IMR-90 (cell line): Measurements from ENCODE around the gene SOX11. TPM values are rescaled to one million over a fixed set of nuclear protein-coding genes. Genes with fewer than 3 reads are reported as not detected.
A peak's percentile ranks its signal among the peaks of the same experiment; 100 is the strongest.

Source experiments
- ATAC-seq: fragments of 200-7000 bp; cut with Tn5 transposase; 2 replicates; pipeline ENCODE4 v1.9.1; 2020; ENCODE audit warnings: low read depth, mild to moderate bottlenecking, moderate library complexity
- BruUV-seq: library from RNA; stranded (reverse); fragments of 400-500 nt; replicated peaks from 2 replicates; lab custom pipeline; 2021; lab: Mats Ljungman, UMichigan
- CTCF ChIA-PET: fragments of 300-600 bp; formaldehyde crosslinking; extraction: SDS; loops from one replicate; lab custom pipeline; 2021; ENCODE audit warnings: antibody characterized with exemption; lab: Yijun Ruan, JAX
- POLR2A ChIA-PET: fragments of 300-600 bp; sonication (Branson Sonifier 250); formaldehyde crosslinking; loops from one replicate; lab custom pipeline; 2022; ENCODE audit warnings: antibody characterized with exemption; ENCODE audit not compliant: unreplicated experiment; lab: Charles Lee
- DNase-seq: peaks from one replicate; pipeline ENCODE4 v3.0.0; 2013
- H2AFZ ChIP-seq: replicated peaks from 2 replicates; pipeline ENCODE3; 2013; ENCODE audit warnings: low read length, mild to moderate bottlenecking; ENCODE audit not compliant: poor library complexity
- H2AK5ac ChIP-seq: 2 replicates; pipeline ENCODE4 v1.6.1; 2013; ENCODE audit warnings: low read depth, low read length, inconsistent platforms
- H2AK9ac ChIP-seq: replicated peaks from 2 replicates; pipeline ENCODE3; 2013; ENCODE audit warnings: mild to moderate bottlenecking, low read depth, low read length, moderate library complexity; ENCODE audit not compliant: poor library complexity
- H2BK120ac ChIP-seq: 2 replicates; pipeline ENCODE4 v1.6.1; 2013; ENCODE audit warnings: low read depth, low read length, inconsistent platforms
- H2BK15ac ChIP-seq: 3 replicates; pipeline ENCODE4 v1.6.1; 2013; ENCODE audit warnings: low read depth, low read length, inconsistent platforms
- H2BK20ac ChIP-seq: 2 replicates; pipeline ENCODE4 v1.6.1; 2013; ENCODE audit warnings: low read depth, mild to moderate bottlenecking, inconsistent platforms, low read length, moderate library complexity
- H2BK5ac ChIP-seq: 2 replicates; pipeline ENCODE4 v1.6.1; 2013; ENCODE audit warnings: mild to moderate bottlenecking, low read depth, low read length, inconsistent platforms; ENCODE audit not compliant: poor library complexity, severe bottlenecking
- H3K14ac ChIP-seq: replicated peaks from 2 replicates; pipeline ENCODE4 v1.6.1; 2013; ENCODE audit warnings: low read depth, low read length, inconsistent platforms
- H3K18ac ChIP-seq: 2 replicates; pipeline ENCODE4 v1.6.1; 2013; ENCODE audit warnings: low read depth, low read length, control low read depth
- H3K23ac ChIP-seq: 2 replicates; pipeline ENCODE4 v1.6.1; 2013; ENCODE audit warnings: low read depth, low read length, inconsistent platforms
- H3K27ac ChIP-seq: 2 replicates; pipeline ENCODE4 v1.5.1; 2013; ENCODE audit warnings: mild to moderate bottlenecking, control low read depth, low read length; ENCODE audit not compliant: insufficient read depth
- H3K27me3 ChIP-seq: 2 replicates; pipeline ENCODE4 v1.6.1; 2013; ENCODE audit warnings: low read length; ENCODE audit not compliant: control insufficient read depth, insufficient read depth
- H3K36me3 ChIP-seq: 2 replicates; pipeline ENCODE4 v1.6.1; 2013; ENCODE audit warnings: low read length, mixed read lengths; ENCODE audit not compliant: control insufficient read depth, insufficient read depth
- H3K4ac ChIP-seq: 2 replicates; pipeline ENCODE4 v1.6.1; 2013; ENCODE audit warnings: low read depth, low read length, inconsistent platforms
- H3K4me1 ChIP-seq: 2 replicates; pipeline ENCODE4 v1.6.1; 2013; ENCODE audit warnings: low read length, mixed read lengths; ENCODE audit not compliant: control insufficient read depth, insufficient read depth
- H3K4me2 ChIP-seq: 2 replicates; pipeline ENCODE4 v1.6.1; 2013; ENCODE audit warnings: low read depth, mild to moderate bottlenecking, control low read depth, low read length, moderate library complexity
- H3K4me3 ChIP-seq: 2 replicates; pipeline ENCODE4 v1.5.1; 2013; ENCODE audit warnings: low read depth, mild to moderate bottlenecking, control low read depth, low read length, moderate library complexity; ENCODE audit not compliant: insufficient read depth
- H3K56ac ChIP-seq: 2 replicates; pipeline ENCODE4 v1.6.1; 2013; ENCODE audit warnings: low read length, inconsistent platforms; ENCODE audit not compliant: insufficient read depth; ENCODE audit errors: extremely low read depth
- H3K79me1 ChIP-seq, 2 experiments: 2 replicates each; pipeline ENCODE4 v1.6.1; 2013; ENCODE audit warnings: low read length in 2 of 2, inconsistent platforms in 1 of 2, low read depth in 1 of 2
- H3K9ac ChIP-seq: 2 replicates; pipeline ENCODE4 v1.6.1; 2013; ENCODE audit warnings: low read depth, low read length, control low read depth
- H3K9me1 ChIP-seq: 2 replicates; pipeline ENCODE4 v1.6.1; 2013; ENCODE audit warnings: low read length, inconsistent platforms; ENCODE audit not compliant: insufficient read depth
- H3K9me3 ChIP-seq: 2 replicates; pipeline ENCODE4 v1.6.1; 2013; ENCODE audit warnings: low read length; ENCODE audit not compliant: control insufficient read depth, insufficient read depth
- H4K20me1 ChIP-seq: 2 replicates; pipeline ENCODE4 v1.6.1; 2013; ENCODE audit warnings: low read length, inconsistent platforms; ENCODE audit not compliant: insufficient read depth
- H4K5ac ChIP-seq: 2 replicates; pipeline ENCODE4 v1.6.1; 2013; ENCODE audit warnings: mild to moderate bottlenecking, low read depth, low read length, control low read depth
- H4K8ac ChIP-seq, 2 experiments: 2 replicates each; pipeline ENCODE4 v1.6.1; 2013; ENCODE audit warnings: low read depth in 2 of 2, low read length in 2 of 2, control low read depth in 1 of 2, inconsistent platforms in 1 of 2
- H4K91ac ChIP-seq: 2 replicates; pipeline ENCODE4 v1.6.1; 2013; ENCODE audit warnings: low read depth, low read length, inconsistent platforms; ENCODE audit not compliant: insufficient read depth
- BHLHE40 ChIP-seq: fragments of 150-350 bp; IDR thresholded peaks from 2 replicates; pipeline ENCODE4 v1.6.1; 2016; ENCODE audit warnings: mild to moderate bottlenecking, low read depth, low read length
- CEBPB ChIP-seq: IDR thresholded peaks from 2 replicates; pipeline ENCODE4 v1.6.1; 2012; ENCODE audit warnings: low read depth, low read length, improper control_type of control experiment
- CHD1 ChIP-seq: IDR thresholded peaks from 2 replicates; pipeline ENCODE4 v1.6.1; 2012; ENCODE audit warnings: low read depth, low read length, improper control_type of control experiment
- FOS ChIP-seq: fragments of 150-350 bp; IDR thresholded peaks from 2 replicates; pipeline ENCODE4 v1.6.1; 2016; ENCODE audit warnings: low read depth, low read length
- MAFK ChIP-seq: IDR thresholded peaks from 2 replicates; pipeline ENCODE4 v1.6.1; 2012; ENCODE audit warnings: low read depth, low read length, improper control_type of control experiment
- MAZ ChIP-seq: IDR thresholded peaks from 2 replicates; pipeline ENCODE4 v1.6.1; 2012; ENCODE audit warnings: low read depth, mild to moderate bottlenecking, low read length, improper control_type of control experiment, moderate library complexity, borderline replicate concordance
- MXI1 ChIP-seq: IDR thresholded peaks from 2 replicates; pipeline ENCODE4 v1.6.1; 2012; ENCODE audit warnings: low read depth, mild to moderate bottlenecking, low read length, moderate library complexity, borderline replicate concordance
- NFE2L2 ChIP-seq: fragments of 150-350 bp; IDR thresholded peaks from 2 replicates; pipeline ENCODE4 v1.6.1; 2016; ENCODE audit warnings: low read depth, mild to moderate bottlenecking, low read length
- POLR2A ChIP-seq: IDR thresholded peaks from 2 replicates; pipeline ENCODE4 v1.6.1; 2012; ENCODE audit warnings: mild to moderate bottlenecking, low read depth, low read length
- RAD21 ChIP-seq: IDR thresholded peaks from 2 replicates; pipeline ENCODE4 v1.6.1; 2012; ENCODE audit warnings: low read length, improper control_type of control experiment
- RCOR1 ChIP-seq: IDR thresholded peaks from 2 replicates; pipeline ENCODE4 v1.6.1; 2012; ENCODE audit warnings: mild to moderate bottlenecking, low read length, improper control_type of control experiment; ENCODE audit not compliant: insufficient replicate concordance
- RFX5 ChIP-seq: IDR thresholded peaks from 2 replicates; pipeline ENCODE4 v1.8.0; 2012; ENCODE audit warnings: low read depth, mild to moderate bottlenecking, low read length, moderate library complexity
- SMC3 ChIP-seq: fragments of 150-350 bp; IDR thresholded peaks from 2 replicates; pipeline ENCODE4 v1.6.1; 2016; ENCODE audit warnings: low read depth, mild to moderate bottlenecking, antibody characterized with exemption, low read length, moderate library complexity
- WGBS, 2 experiments: methylation state at CpG; one replicate each; pipeline versions ENCODE4 v1.1.5 to v1.1.7; 2013; ENCODE audit warnings: missing lambda C conversion rate in 2 of 2; ENCODE audit not compliant: insufficient read length in 1 of 2; ENCODE audit errors: extremely low coverage in 2 of 2; 5-methylcytosine and 5-hydroxymethylcytosine counted together
- dilution Hi-C: fragments of 300-500 bp; cut with HindIII; formaldehyde crosslinking; loops from one replicate; pipeline ENCODE4 v1.14.3; 2018; ENCODE audit warnings: low sequenced_read_pairs; ENCODE audit not compliant: unreplicated experiment
- in situ Hi-C: fragments of 300-500 bp; cut with MboI; formaldehyde crosslinking; loops from 3 replicates; pipeline ENCODE4 v1.14.3; 2019; ENCODE audit warnings: low sequenced_read_pairs, inconsistent platforms, mixed read lengths
- intact Hi-C: fragments of 100-400 bp; cut with micrococcal nuclease; formaldehyde crosslinking; loops from 2 replicates; pipeline ENCODE4 v1.10.0; 2022
- polyA plus RNA-seq, 3 experiments: library from polyadenylated mRNA; depleted of rRNA; stranded (reverse); fragments of >200 nt; gene quantifications; 2 replicates each; pipeline ENCODE4 v1.2.3, GENCODE V29; 2012; ENCODE audit warnings: low replicate concordance in 1 of 3
- total RNA-seq: library from RNA; depleted of rRNA; stranded (reverse); fragments of >200 nt; gene quantifications from 2 replicates; pipeline ENCODE4 v1.2.3, GENCODE V29; 2012
- TF ChIP-seq, protein P1 (sequence below): fragments of 150-350 bp; IDR thresholded peaks from 2 replicates; pipeline ENCODE4 v1.6.1; 2016; ENCODE audit warnings: low read depth, mild to moderate bottlenecking, low read length, moderate library complexity, borderline replicate concordance
- TF ChIP-seq, protein P2 (sequence below): fragments of 150-350 bp; IDR thresholded peaks from 2 replicates; pipeline ENCODE4 v1.6.1; 2017; ENCODE audit warnings: mild to moderate bottlenecking, antibody characterized with exemption, low read length, low read depth
- TF ChIP-seq, protein P3 (sequence below): conservative IDR thresholded peaks from 2 replicates; pipeline ENCODE4 v1.5.1; 2012; ENCODE audit warnings: mild to moderate bottlenecking, low read depth, low read length, improper control_type of control experiment

SOX11 gene
- total and polyA plus RNA-seq, 2 of the 4 experiments (the other 2 are of a cell fraction) = 1.9 to 2.2 TPM

GRCh38 chr2:5674026-5674340 is 18.2 kb upstream of the SOX11 start:
- H3K23ac ChIP-seq = no peak overlapping the region
- H3K36me3 ChIP-seq = no peaks in the 10 kb centered on the region
- no peak overlapping the region for H2BK120ac ChIP-seq
- H3K18ac ChIP-seq = no peak overlapping the region
- H3K27me3 ChIP-seq = peaks cover 14% of the 10 kb centered on the region
- intact Hi-C loops = no loop called here
- no peak overlapping the region for H4K8ac ChIP-seq
- H3K9me3 ChIP-seq = no peaks in the 10 kb centered on the region
- no peaks in the 10 kb centered on the region for H3K9me1 ChIP-seq
- no peak overlapping the region for H2AK5ac ChIP-seq
- dilution Hi-C loops = no loop called here
- peak overlapping the region; percentile 87 for H3K4me2 ChIP-seq
- no peaks in the 10 kb centered on the region for H3K79me1 ChIP-seq
- H3K14ac ChIP-seq = no peak overlapping the region
- TF ChIP-seq RAD21 = no peak
- TF ChIP-seq NFE2L2 = no peak
- TF ChIP-seq, protein P1, sequence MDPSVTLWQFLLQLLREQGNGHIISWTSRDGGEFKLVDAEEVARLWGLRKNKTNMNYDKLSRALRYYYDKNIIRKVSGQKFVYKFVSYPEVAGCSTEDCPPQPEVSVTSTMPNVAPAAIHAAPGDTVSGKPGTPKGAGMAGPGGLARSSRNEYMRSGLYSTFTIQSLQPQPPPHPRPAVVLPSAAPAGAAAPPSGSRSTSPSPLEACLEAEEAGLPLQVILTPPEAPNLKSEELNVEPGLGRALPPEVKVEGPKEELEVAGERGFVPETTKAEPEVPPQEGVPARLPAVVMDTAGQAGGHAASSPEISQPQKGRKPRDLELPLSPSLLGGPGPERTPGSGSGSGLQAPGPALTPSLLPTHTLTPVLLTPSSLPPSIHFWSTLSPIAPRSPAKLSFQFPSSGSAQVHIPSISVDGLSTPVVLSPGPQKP = no peak
- TF ChIP-seq, protein P2, sequence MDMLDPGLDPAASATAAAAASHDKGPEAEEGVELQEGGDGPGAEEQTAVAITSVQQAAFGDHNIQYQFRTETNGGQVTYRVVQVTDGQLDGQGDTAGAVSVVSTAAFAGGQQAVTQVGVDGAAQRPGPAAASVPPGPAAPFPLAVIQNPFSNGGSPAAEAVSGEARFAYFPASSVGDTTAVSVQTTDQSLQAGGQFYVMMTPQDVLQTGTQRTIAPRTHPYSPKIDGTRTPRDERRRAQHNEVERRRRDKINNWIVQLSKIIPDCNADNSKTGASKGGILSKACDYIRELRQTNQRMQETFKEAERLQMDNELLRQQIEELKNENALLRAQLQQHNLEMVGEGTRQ = no peak
- TF ChIP-seq FOS = no peak
- TF ChIP-seq CHD1 = no peak
- no peak for TF ChIP-seq MXI1
- TF ChIP-seq POLR2A = no peak
- TF ChIP-seq SMC3 = no peak
- TF ChIP-seq RCOR1 = no peak
- TF ChIP-seq, protein P3, sequence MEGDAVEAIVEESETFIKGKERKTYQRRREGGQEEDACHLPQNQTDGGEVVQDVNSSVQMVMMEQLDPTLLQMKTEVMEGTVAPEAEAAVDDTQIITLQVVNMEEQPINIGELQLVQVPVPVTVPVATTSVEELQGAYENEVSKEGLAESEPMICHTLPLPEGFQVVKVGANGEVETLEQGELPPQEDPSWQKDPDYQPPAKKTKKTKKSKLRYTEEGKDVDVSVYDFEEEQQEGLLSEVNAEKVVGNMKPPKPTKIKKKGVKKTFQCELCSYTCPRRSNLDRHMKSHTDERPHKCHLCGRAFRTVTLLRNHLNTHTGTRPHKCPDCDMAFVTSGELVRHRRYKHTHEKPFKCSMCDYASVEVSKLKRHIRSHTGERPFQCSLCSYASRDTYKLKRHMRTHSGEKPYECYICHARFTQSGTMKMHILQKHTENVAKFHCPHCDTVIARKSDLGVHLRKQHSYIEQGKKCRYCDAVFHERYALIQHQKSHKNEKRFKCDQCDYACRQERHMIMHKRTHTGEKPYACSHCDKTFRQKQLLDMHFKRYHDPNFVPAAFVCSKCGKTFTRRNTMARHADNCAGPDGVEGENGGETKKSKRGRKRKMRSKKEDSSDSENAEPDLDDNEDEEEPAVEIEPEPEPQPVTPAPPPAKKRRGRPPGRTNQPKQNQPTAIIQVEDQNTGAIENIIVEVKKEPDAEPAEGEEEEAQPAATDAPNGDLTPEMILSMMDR = no peak
- TF ChIP-seq CEBPB = no peak
- TF ChIP-seq RFX5 = no peak
- no peak for TF ChIP-seq MAZ
- TF ChIP-seq BHLHE40 = no peak
- no peak for TF ChIP-seq MAFK
- no peak overlapping the region for H2BK15ac ChIP-seq
- no TSS peak for BruUV-seq
- no peak overlapping the region for H2BK5ac ChIP-seq
- ChIA-PET POLR2A (interaction anchor here (0.6 kb wide), 1 partner anchor 19 kb away, joined by 3 read pairs; no protein-coding TSS in a partner anchor), CTCF (no interaction called here)
- no peaks in the 10 kb centered on the region for H4K20me1 ChIP-seq
- in situ Hi-C loops = no loop called here
- H3K9ac ChIP-seq = no peak overlapping the region
- no peak overlapping the region for H3K27ac ChIP-seq
- H2BK20ac ChIP-seq = no peak overlapping the region
- no peak overlapping the region for H3K4ac ChIP-seq
- H3K56ac ChIP-seq = no peak overlapping the region
- H4K5ac ChIP-seq = no peak overlapping the region
- WGBS, 2 experiments = no CpG with 5 or more reads among the region's 2 CpGs
- H3K4me3 ChIP-seq = peak overlapping the region; percentile 9; the same call in 1 of the 2 replicates
- no peak overlapping the region for H2AFZ ChIP-seq
- ATAC-seq = peak; percentile 60
- H3K4me1 ChIP-seq = no peaks in the 10 kb centered on the region
- no peak overlapping the region for H4K91ac ChIP-seq
- no peak overlapping the region for H2AK9ac ChIP-seq
- DNase-seq = peak; percentile 50
